GM10248 (cell line): ENCODE measurements around the gene SIRT2.
A peak's percentile ranks its signal among the peaks of the same experiment; 100 is the strongest.

ENCODE experiments used
- CTCF ChIA-PET: fragments of 300-600 bp; sonication (Branson Sonifier 250); formaldehyde crosslinking; extraction: SDS; loops from one replicate; lab custom pipeline; 2021; ENCODE audit warnings: antibody characterized with exemption; lab: Yijun Ruan, JAX
- POLR2A ChIA-PET: fragments of 350-650 bp; sonication (Branson Sonifier 250); formaldehyde crosslinking; extraction: SDS; loops from one replicate; lab custom pipeline; 2020; ENCODE audit warnings: antibody characterized with exemption; lab: Yijun Ruan, JAX
- DNase-seq: peaks from one replicate; pipeline ENCODE4 v3.0.0; 2012; ENCODE audit errors: extremely low spot score
- TF ChIP-seq, protein P1 (sequence below): IDR thresholded peaks from 2 replicates; pipeline ENCODE4 v1.5.1; 2012; ENCODE audit warnings: mild to moderate bottlenecking, low read depth; ENCODE audit errors: extremely low read depth, missing control alignments, control extremely low read depth

SIRT2 gene

DNA sequence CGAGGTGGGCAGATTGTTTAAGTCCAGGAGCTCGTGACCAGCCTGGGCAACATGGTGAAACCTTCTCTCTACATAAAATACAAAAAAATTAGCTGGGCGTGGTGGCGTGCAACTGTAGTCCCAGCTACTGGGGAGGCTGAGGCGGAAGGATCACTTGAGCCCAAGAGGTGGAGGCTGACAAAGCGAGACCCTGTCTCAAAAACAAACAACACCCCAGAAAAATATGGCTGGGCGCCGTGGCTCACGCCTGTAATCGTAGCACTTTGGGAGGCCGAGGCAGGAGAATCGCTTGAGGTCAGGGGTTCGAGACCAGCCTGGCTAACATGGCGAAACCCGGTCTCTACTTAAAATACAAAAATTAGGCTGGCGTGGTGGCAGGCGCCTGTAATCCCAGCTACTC lies 46.2 kb downstream of the SIRT2 start:
- ChIA-PET CTCF (interaction anchor here (0.7 to 1.7 kb wide), 5 partner anchors 8 to 18 kb away, joined by 3 to 7 read pairs (median 5); no protein-coding TSS in a partner anchor), POLR2A (interaction anchor here (0.7 kb wide), 1 partner anchor 13 kb away, joined by 3 read pairs; no protein-coding TSS in a partner anchor)
- no peak for DNase-seq
- TF ChIP-seq, protein P1, sequence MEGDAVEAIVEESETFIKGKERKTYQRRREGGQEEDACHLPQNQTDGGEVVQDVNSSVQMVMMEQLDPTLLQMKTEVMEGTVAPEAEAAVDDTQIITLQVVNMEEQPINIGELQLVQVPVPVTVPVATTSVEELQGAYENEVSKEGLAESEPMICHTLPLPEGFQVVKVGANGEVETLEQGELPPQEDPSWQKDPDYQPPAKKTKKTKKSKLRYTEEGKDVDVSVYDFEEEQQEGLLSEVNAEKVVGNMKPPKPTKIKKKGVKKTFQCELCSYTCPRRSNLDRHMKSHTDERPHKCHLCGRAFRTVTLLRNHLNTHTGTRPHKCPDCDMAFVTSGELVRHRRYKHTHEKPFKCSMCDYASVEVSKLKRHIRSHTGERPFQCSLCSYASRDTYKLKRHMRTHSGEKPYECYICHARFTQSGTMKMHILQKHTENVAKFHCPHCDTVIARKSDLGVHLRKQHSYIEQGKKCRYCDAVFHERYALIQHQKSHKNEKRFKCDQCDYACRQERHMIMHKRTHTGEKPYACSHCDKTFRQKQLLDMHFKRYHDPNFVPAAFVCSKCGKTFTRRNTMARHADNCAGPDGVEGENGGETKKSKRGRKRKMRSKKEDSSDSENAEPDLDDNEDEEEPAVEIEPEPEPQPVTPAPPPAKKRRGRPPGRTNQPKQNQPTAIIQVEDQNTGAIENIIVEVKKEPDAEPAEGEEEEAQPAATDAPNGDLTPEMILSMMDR = no peak

DNA sequence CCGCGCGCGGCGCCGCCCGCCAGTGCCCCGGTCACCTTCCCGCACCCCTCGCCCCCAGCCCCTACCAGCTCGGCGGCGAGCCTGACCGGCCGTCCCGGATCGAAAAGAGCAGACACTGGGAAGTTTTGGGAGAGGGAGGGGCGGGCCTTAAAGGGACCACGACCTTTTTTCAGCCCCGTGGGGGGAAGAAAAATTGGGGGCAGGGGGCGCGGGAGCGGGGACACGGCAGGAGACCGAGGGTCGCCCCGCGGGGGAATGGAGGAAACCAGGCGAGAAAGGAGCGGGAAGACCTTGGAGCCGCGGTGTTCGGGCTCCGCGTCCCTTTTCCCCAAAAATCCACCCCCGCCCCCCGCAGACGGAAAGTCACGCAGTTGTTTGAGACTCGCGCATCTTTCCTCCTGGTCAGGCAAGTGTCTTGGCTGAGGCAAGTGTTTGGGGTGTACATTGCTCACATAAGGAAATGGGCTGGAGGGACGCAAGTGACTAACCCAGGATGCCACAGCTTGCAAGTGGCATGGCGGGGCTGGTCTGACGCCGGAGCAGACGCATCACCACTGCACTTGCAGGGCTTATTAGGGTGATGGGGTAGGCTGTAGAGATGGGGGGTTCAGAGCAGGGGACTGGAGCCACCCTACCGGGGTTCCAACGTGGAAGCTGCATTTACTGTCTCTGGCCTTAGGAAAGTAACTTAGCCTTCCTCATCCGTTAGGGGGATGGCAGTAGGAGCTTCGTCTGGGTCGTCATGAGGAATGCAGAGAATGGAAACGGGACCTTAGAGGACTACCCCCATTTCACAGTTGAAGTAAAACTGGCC lies 47.0 kb downstream of the SIRT2 start:
- TF ChIP-seq, protein P1 = no peak
- ChIA-PET CTCF (interaction anchor here (0.7 to 2.1 kb wide), 8 partner anchors 9 to 449 kb away, joined by 3 to 7 read pairs (median 5); partner anchors contain the start of genes FAM98C, MRPS12 and SARS2), POLR2A (interaction anchor here (0.7 kb wide), 1 partner anchor 12 kb away, joined by 3 read pairs; no protein-coding TSS in a partner anchor)
- DNase-seq = no peak

DNA sequence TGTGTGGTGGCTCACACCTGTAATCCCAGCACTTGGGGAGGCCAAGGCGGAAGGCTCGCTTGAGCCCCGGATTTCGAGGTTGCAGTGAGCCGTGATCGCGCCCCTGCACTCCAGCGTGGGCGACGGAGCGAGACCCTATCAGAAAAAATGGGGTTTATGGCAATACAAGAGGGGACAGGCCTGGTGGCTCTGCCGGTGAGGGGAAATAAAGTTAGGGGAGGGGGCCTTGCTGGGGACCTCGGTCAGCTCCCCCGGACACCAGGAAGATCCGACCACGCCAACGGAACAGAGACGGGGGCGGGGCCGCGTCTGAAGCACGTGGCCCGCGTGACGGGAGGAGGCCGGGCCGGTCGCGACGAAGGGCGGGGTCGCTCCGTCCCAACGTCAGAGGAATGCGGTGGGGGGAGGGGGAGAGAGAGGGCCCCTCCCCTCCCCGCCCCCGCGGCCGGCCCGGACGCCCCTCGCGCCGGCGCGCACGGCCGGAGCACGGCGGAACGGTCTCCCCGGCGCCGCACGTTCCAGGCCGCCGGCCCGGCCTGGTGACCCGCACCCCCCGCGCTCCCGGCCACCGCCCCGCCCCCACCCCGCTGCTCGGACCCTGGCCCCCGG lies 47.7 kb downstream of the SIRT2 start:
- TF ChIP-seq, protein P1 = no peak
- POLR2A ChIA-PET = interaction anchor here (0.5 to 0.6 kb wide), 3 partner anchors 12 to 593 kb away, joined by 3 to 7 read pairs (median 5); partner anchors contain the start of gene SUPT5H
- CTCF ChIA-PET = interaction anchor here (0.7 to 2.1 kb wide), 6 partner anchors 9 to 449 kb away, joined by 3 to 7 read pairs (median 4); partner anchors contain the start of genes FAM98C, MRPS12 and SARS2
- peak; percentile 91 for DNase-seq

DNA sequence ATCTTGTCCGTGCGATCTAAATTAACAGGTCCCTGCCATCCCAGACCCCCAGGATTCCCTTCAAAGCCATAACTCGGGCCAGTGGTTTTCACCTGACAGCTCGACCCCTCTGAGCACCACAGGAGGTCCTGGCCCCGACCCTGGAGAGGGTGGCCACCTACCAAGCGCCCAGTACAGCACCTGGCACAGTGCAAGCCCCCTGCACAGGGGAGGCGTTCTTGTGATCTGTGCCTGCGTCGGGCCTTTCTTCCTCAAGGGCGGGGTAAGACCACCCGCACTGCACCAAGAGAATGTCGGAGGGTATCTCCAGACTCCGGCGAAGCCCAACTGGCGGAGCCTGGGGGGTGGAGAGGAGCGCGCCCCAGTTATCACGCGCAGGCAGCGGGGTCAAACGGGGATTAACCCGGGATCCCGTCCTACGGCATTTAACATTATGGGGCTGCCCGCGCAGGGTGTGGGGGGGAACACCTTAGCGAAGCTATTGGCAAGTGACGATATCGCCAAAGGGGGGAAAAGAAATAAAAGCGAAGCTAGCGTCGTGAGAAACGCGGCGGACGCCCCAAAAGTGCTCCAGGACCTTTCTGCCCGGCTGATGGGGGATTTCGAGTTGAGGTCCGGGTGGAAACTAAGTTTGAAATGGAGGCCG lies 48.3 kb downstream of the SIRT2 start:
- POLR2A ChIA-PET = interaction anchor here (0.5 to 0.6 kb wide), 3 partner anchors 11 to 594 kb away, joined by 3 to 7 read pairs (median 5); partner anchors contain the start of gene SUPT5H
- TF ChIP-seq, protein P1 = no peak
- no peak for DNase-seq
- CTCF ChIA-PET = interaction anchor here (0.7 to 2.1 kb wide), 5 partner anchors 10 to 448 kb away, joined by 3 to 7 read pairs (median 4); partner anchors contain the start of genes FAM98C, MRPS12 and SARS2

DNA sequence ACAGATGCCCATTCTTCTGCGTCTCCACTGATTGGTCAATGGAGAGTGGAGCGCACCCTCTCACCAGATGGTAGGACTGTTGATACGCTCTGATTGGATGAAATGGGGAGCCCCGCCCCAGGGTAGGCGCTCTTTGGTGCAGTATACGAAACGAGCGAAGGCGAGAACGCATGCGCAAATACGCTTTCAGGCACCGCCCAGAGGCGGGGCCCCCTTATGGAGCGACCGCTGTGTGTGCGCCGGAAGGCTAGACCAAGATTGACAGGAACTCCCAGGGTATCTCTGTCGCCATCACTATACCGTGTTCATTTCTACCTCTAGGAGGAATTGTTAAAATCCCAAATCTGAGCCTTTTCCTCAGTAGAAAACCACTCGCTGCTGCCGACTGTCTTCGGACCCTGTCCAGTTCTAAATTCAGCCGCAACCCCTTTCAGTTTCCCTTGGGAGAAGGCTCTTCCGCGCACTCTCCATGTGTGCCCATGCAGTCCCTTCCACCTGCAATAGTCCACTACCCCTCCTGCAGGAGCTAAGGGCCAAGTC lies 48.9 kb downstream of the SIRT2 start:
- CTCF ChIA-PET = interaction anchor here (1.1 to 1.8 kb wide), 2 partner anchors 19 to 81 kb away, joined by 3 to 7 read pairs; no protein-coding TSS in a partner anchor
- peak; percentile 93 for DNase-seq
- TF ChIP-seq, protein P1 = no peak
- POLR2A ChIA-PET = no interaction called here
